ENCODE data around the gene LGALS14. TPM values are rescaled to one million over a fixed set of nuclear protein-coding genes. Genes with fewer than 3 reads are reported as not detected.

The LGALS14 gene
- total RNA-seq, 1 experiment from 2014 or later: not detected

DNA sequence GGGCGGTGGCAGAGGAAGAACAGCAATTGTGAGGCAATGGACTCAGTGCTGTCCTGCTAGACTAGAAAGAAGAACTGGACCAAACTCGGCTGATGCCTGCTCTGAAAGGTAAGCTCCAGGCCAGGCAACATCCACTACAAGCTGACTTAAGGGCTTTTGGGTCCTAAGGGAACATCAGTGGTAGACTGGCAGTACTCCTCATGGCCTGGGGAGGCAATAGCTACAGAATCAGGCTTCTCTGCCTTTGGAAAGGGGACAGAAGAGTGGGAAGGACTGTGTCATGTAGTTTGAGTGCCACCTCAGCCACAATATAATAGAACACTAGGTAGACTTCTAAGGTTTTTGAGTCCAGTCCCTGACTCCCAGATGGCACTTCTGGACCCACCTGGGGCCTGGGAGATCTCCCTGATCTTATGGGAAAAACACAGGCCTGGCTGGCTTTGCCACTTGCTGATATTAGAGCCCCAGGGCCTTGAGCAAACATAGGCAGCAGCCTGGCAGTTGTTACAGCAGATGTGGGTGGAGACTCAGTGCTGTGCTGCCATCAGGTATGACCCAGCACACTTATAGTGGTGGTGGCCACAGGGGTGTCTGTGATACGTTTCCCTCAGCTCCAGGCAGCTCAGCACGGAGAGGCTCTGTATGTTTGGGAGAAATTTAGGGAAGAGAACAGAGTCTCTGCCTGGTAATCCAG, 42.7 kb downstream of the LGALS14 start:
- no peak for DNase-seq
- H3K36me3 ChIP-seq: no peaks in the 10 kb centered on the region

DNA sequence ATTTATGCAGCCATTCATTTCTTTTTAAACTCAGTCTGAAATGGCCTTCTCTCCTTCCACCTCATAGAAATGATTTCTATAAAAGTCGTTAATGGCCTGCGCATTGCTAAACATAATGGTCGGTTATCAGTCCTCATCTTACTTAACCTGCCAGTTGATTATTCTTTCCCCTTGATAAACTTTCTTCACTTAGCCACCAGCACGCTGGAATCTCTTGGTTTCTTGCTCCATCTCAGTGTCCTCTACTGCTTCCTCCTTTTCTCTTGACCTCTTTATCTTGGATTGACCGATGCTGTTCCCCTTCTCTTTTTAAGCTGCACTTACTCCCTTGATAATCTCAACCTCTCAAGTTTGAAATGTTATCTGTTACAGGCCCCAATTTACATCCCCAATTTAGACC, 45.7 kb downstream of the LGALS14 start:
- no peak for DNase-seq
- Histone ChIP-seq H3K4me1 (no peaks in the 10 kb centered on the region), H3K27me3 (peaks cover 15% of the 10 kb centered on the region), H3K9me3 (replicated peaks) (no peaks in the 10 kb centered on the region), H3K36me3 (no peaks in the 10 kb centered on the region), H3K4me3 (no peak overlapping the region), H3K27ac (no peak overlapping the region)

More for the DNA sequence above, 42.7 kb downstream of the LGALS14 start:
- H3K27ac ChIP-seq: no peak overlapping the region
- H3K9me3 ChIP-seq (replicated peaks): no peaks in the 10 kb centered on the region
- H3K4me1 ChIP-seq: no peaks in the 10 kb centered on the region
- H3K27me3 ChIP-seq: peaks cover 11% of the 10 kb centered on the region
- H3K4me3 ChIP-seq: no peak overlapping the region

DNA sequence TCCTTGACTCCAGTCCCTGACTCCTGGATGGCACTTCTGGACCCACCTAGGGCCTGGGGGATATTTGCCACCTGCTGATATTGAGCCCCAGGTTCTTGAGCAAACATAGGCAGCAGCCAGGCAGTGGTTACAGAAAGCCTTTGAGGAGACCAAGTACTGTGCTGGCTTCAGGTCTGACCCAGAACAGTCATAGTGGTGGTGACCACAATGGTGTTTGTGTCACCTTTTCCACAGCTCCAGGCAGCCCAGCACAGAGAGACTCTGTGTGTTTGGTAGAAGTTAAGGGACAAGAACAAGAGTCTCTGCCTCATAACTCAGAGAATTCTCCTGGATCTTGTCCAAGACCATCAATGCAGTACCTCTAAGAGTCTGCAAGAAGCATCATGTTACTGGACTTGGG, 48.1 kb downstream of the LGALS14 start:
- DNase-seq: no peak
- no peak overlapping the region for H3K4me3 ChIP-seq
- H3K9me3 ChIP-seq (replicated peaks): no peaks in the 10 kb centered on the region; the same call in 1 of the 2 replicates
- H3K36me3 ChIP-seq: no peaks in the 10 kb centered on the region
- peaks cover 14% of the 10 kb centered on the region for H3K27me3 ChIP-seq
- no peak overlapping the region for H3K27ac ChIP-seq
- no peaks in the 10 kb centered on the region for H3K4me1 ChIP-seq

- DNase-seq: no peak
- Histone ChIP-seq H3K36me3 (no peaks in the 10 kb centered on the region), H3K27ac (no peak overlapping the region), H3K4me1 (no peaks in the 10 kb centered on the region), H3K27me3 (peaks cover 14% of the 10 kb centered on the region), H3K4me3 (no peak overlapping the region), H3K9me3 (replicated peaks) (no peaks in the 10 kb centered on the region; the same call in 1 of the 2 replicates)
Observed at GRCh38 chr19:39752795-39753194, 48.5 kb downstream of the LGALS14 start.

- peaks cover 14% of the 10 kb centered on the region for H3K27me3 ChIP-seq
- no peak overlapping the region for H3K27ac ChIP-seq
- no peak overlapping the region for H3K4me3 ChIP-seq
- no peaks in the 10 kb centered on the region; the same call in 1 of the 2 replicates for H3K9me3 ChIP-seq (replicated peaks)
- no peak for DNase-seq
- H3K36me3 ChIP-seq: no peaks in the 10 kb centered on the region
- H3K4me1 ChIP-seq: no peaks in the 10 kb centered on the region
Observed at GRCh38 chr19:39754544-39754943, 50.3 kb downstream of the LGALS14 start.

- DNase-seq: no peak
- H3K4me1 ChIP-seq: no peaks in the 10 kb centered on the region
- H3K9me3 ChIP-seq (replicated peaks): no peaks in the 10 kb centered on the region; the same call in 1 of the 2 replicates
- H3K27ac ChIP-seq: no peak overlapping the region
- no peaks in the 10 kb centered on the region for H3K36me3 ChIP-seq
- H3K27me3 ChIP-seq: peaks cover 13% of the 10 kb centered on the region
- no peak overlapping the region for H3K4me3 ChIP-seq
Observed at GRCh38 chr19:39754971-39755370, 50.7 kb downstream of the LGALS14 start.

Other genes starting within 250 kb of the LGALS14 start
- gene TIMM50, start 223.6 kb upstream of the LGALS14 start, total RNA-seq (2014; rRNA removed; shearing (Covaris generic)): 184 and 192 TPM in 2 replicates
- gene DLL3, start 205.5 kb upstream of the LGALS14 start, total RNA-seq (2014; rRNA removed; shearing (Covaris generic)): 3.7 and 3.8 TPM in 2 replicates
- gene SELENOV, start 189.3 kb upstream of the LGALS14 start, total RNA-seq (2014; rRNA removed; shearing (Covaris generic)): 0.15 and 0.32 TPM in 2 replicates
- gene EID2B, start 171.6 kb upstream of the LGALS14 start, total RNA-seq (2014; rRNA removed; shearing (Covaris generic)): 6.3 and 9.1 TPM in 2 replicates
- gene EID2, start 164.3 kb upstream of the LGALS14 start, total RNA-seq (2014; rRNA removed; shearing (Covaris generic)): 30.4 and 35.8 TPM in 2 replicates
- gene LGALS13, start 102.0 kb upstream of the LGALS14 start, total RNA-seq (2014; rRNA removed; shearing (Covaris generic)): not detected in 2 replicates
- not detected in 2 replicates for gene LGALS16, start 48.6 kb upstream of the LGALS14 start, total RNA-seq (2014; rRNA removed; shearing (Covaris generic))
- 0.23 TPM in 1 of 2 replicates, not detected in the other for gene CLC, start 33.5 kb downstream of the LGALS14 start, total RNA-seq (2014; rRNA removed; shearing (Covaris generic))
- not detected in 2 replicates for gene LEUTX, start 74.4 kb downstream of the LGALS14 start, total RNA-seq (2014; rRNA removed; shearing (Covaris generic))
- 14.4 and 15.2 TPM in 2 replicates for gene DYRK1B, start 129.7 kb downstream of the LGALS14 start, total RNA-seq (2014; rRNA removed; shearing (Covaris generic))
- 569 and 597 TPM in 2 replicates for gene FBL, start 141.9 kb downstream of the LGALS14 start, total RNA-seq (2014; rRNA removed; shearing (Covaris generic))
- gene FCGBP, start 230.2 kb downstream of the LGALS14 start, total RNA-seq (2014; rRNA removed; shearing (Covaris generic)): 16.4 and 16.7 TPM in 2 replicates

All from SJCRH30 (cell line).